ENCODE results near the gene ATP2C2.

DNA sequence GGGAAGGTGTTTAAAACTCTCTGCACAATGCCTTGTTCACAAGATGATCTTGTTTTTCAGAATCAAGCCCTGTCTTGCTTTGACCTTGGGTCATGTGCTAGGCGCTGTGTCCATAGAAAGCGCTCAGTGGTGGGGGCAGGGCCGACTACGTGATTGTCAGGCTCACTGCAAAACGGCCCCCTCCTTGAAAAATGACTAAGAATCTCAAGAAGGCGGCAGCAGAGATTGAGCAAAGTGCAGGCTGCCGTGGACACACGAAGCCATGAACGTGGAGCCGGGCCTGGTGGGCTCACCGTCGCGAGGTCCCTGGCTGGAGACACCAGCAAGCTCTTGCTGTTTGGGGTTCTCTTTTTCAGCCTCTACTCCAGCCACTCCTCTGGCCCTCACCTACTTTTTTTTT, 10.2 kb downstream of the ATP2C2 start:
- TF ChIP-seq POLR2A (IDR thresholded peaks at IDR 0.05): no peak
- TF ChIP-seq, protein P1, sequence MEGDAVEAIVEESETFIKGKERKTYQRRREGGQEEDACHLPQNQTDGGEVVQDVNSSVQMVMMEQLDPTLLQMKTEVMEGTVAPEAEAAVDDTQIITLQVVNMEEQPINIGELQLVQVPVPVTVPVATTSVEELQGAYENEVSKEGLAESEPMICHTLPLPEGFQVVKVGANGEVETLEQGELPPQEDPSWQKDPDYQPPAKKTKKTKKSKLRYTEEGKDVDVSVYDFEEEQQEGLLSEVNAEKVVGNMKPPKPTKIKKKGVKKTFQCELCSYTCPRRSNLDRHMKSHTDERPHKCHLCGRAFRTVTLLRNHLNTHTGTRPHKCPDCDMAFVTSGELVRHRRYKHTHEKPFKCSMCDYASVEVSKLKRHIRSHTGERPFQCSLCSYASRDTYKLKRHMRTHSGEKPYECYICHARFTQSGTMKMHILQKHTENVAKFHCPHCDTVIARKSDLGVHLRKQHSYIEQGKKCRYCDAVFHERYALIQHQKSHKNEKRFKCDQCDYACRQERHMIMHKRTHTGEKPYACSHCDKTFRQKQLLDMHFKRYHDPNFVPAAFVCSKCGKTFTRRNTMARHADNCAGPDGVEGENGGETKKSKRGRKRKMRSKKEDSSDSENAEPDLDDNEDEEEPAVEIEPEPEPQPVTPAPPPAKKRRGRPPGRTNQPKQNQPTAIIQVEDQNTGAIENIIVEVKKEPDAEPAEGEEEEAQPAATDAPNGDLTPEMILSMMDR (IDR thresholded peaks at IDR 0.05): no peak
